HG03460 (cell line): ENCODE measurements around the gene WDR38.
"Not testable (repeated sequence)": the region's sequence is repeated elsewhere in the genome, so short reads cannot be mapped to it uniquely, and the experiment has no call there.

Source experiments
- ATAC-seq: cut with Tn5 transposase; IDR thresholded peaks from one replicate; pipeline ENCODE4 v1.9.1; 2021; ENCODE audit not compliant: unreplicated experiment

WDR38 gene

DNA sequence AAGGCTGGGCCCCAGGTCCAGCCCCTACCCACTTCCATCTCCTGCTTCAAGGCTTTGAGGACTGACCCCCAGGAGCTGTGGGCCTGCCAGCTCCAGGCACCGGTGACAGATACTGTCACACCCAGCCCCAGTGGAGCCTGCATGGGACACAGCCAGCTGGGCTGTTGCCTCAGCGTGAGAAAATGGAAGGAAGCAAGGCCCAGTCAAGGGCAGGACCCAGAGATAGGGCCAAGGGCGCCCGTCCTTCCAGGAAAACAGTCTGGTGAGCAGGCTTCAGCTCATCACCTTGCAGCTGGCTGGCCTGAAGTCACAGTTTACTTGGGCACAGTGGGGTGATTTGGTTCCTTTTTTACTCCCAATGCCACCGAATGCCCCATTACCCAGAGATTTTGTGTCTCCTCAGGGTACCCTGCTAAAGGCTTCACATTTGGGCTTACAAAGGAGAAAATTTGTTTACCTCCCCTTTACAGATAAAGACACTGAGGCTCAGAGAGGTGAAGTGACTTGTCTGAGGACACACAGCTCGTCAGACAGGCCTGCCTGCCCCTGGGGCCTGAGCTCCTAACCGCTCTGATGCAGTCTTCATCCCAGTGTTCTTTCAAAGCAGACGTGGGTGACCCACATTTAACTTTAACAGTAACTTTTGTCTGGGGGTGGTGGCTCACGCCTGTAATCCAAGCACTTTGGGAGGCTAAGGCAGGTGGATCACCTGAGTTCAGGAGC lies 21.5 kb upstream of the WDR38 start:
- ATAC-seq, result no peak

DNA sequence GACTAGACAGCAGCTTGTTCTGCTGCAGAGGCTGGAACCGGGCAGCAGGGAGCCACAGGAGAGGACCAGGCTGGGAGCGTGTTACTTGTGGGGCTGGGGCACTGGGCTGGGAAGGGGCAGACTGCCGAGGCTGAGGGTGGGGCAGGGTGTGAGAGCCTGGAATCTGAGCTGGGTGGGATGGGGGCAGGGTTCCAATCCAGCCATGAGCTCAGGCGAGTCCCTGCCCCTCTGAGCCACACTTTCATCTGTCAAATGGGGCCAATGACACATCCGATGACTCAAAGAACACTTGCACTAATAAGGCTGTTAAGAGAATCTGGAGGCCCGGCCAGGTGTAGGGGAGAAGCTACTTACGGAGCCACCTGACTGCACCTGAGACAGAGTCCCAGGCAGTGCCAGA lies 18.7 kb upstream of the WDR38 start:
- ATAC-seq, result no peak

DNA sequence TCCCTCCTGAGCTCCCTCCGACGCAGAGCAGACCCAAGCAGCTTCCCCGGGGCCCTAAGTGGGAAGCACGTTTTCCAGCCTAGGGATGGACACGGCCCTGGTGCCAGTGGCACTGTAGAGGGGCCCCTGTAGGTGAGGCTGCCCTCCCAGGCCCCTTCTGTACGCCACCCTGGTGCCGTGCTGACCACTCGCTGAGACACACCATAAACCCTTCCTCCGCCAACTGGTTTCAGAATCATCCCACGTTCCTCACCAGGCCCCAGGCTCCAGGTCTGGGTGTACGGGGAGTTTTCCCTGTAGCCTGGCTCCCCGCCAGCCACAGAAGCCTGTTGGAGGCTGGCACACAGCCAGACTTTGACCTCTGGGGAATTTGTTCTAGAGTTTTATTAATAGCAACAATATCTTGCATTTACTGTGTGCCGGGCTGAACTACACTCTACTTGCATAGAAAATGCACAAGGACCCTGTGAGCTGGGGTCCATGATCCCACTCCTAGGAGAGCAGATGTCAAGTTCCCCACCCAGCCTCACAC lies 18.2 kb upstream of the WDR38 start:
- ATAC-seq, result no peak

DNA sequence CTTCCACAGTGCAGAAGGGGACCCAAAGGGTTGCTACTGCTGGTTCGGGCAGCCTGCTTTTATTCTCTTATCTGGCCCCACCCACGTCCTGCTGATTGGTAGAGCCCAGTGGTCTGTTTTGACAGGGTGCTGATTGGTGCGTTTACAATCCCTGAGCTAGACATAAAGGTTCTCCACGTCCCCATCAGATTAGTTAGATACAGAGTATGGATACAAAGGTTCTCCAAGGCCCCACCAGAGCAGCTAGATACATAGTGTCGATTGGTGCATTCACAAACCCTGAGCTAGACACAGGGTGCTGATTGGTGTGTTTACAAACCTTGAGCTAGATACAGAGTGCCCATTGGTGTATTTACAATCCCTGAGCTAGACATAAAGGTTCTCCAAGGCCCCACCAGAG lies 15.1 kb upstream of the WDR38 start:
- not testable (repeated sequence) for ATAC-seq

DNA sequence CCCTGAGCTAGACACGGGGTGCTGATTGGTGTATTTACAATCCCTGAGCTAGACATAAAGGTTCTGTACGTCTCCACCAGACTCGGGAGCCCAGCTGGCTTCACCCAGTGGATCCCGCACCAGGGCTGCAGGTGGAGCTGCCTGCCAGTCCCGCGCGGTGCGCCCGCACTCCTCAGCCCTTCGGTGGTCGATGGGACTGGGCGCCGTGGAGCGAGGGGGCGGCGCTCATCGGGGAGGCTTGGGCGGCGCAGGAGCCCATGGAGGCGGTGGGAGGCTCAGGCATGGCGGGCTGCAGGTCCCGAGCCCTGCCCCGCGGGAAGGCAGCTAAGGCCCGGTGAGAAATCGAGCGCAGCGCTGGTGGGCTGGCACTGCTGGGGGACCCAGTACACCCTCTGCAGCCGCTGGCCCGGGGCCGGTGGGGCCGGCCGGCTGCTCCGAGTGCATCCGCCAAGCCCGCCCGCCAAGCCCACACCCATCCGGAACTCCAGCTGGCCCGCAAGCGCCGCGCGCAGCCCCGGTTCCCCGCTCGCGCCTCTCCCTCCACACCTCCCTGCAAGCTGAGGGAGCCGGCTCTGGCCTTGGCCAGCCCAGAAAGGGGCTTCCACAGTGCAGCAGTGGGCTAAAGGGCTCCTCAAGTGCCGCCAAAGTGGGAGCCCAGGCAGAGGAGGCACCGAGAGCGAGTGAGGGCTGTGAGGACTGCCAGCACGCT lies 14.5 kb upstream of the WDR38 start:
- not testable (repeated sequence) for ATAC-seq

DNA sequence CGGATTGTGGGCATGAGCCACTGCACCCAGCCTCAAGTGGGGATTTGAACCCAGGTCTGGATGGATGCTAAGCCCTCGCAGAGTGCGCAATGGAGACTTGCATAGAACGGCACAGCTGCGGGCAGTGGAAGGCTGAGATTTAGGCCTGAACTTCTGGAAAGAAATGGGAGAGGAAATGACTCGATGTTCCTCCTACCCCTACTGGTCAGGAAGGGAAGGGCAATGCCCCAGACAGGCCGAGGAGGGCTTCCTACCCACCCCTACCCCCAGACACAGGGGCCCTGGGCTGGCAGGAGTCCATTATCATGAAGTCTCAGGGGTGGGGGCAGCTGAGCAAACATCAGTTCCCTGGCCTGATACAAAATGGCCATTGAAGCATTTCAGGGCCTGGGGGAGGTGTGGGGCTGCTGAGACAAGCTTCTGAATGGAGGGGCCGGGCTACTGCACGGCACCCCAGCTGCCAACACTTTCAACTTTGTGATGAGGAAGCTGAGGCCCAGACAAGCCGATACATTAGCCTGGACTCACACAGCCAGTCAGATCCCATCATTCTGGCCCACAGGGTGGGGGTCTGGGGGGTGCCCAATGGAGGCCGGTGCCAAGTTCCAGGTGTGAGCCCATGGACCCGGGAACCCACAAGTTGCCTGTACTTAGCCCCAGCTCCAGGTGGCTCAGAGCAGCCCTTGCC lies 13.5 kb upstream of the WDR38 start:
- no peak for ATAC-seq

DNA sequence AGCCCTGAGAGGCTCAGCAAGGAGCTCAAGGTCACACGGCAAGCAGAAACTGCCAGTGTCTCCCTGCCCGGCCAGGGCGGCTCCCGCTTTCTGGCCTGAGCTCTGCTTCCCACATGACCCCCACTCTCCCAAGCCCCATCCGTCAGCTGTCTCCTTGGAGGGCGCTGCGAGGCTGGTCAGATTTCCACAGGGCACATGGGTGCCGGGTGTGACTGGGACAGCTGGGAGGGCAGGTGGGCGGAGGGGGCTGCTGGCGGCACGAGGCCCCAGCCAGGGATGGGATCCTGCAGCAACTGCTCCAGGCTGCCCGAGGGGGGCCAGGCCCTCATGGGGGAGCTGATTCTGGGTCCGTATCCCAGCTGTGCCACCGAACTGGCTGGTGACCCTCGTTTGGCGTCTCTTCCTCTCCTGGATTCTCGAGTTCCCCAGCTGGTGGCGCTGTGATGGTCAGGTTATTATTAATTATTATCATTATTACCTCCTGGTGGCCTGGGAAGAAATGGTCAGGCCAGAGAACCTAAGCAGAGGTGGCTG lies 12.9 kb upstream of the WDR38 start:
- ATAC-seq, result no peak

DNA sequence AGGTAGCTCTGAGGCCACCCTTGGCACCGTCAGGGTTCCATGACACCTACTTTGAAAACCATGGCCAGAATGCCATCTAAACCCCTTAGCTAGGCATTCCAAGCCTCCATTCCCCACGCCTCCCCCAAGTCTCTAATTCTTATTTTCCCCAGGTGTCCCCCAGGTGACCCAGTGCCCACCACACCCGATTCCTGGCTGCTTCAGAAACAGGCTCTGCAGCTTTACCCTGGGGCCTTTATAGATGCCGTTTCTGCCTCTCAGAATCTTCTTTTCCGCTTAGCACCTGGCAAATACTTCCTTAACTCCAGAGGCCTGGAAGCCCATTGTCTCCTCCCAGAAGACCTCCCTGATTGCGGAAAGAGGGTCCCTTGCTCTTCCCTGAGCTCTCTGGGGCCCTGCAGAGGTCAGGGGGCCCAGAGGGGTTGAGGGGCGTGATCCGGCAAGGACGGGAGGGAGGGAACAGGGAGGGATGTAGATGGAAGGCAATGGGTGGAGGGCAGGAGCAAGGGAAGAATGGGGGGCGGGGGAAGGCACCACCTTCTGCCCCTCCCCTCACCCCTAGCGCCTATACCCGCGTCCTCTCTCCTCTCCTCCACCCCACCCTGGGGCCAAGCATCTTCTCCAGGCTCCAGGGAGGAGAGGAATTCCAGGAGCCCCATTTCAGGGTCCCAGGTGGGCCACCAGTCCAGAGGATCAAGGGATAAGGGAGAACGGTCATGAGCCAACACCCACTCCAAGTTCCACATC lies 12.0 kb upstream of the WDR38 start:
- ATAC-seq, result no peak

DNA sequence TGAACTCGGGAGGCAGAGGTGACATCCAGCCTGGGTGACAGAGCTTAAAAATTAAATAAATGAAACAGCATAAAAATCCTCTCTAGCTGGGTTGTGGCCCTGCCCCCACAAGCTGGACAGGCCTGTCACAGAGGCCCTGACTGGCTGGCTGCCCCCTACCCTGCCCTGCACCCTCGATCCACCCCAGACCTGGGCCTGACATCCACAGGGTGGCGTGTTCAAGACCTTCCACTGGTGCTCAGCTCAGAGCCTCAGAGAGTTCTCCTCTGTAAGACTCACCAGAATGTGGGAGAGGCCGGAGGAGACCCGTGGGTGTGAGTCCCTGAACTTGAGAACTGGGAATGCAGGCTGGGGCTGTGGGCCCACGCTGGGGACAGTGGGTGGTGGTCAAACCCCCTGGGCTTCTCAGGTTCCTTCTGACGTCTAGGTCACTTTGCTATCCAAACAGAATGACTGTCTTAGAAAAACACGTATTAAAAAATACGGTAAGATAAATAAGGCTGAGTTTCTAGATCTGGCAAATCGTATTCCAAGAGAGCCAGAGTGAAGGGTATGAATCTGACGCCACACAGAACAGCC lies 9.7 kb upstream of the WDR38 start:
- no peak for ATAC-seq

DNA sequence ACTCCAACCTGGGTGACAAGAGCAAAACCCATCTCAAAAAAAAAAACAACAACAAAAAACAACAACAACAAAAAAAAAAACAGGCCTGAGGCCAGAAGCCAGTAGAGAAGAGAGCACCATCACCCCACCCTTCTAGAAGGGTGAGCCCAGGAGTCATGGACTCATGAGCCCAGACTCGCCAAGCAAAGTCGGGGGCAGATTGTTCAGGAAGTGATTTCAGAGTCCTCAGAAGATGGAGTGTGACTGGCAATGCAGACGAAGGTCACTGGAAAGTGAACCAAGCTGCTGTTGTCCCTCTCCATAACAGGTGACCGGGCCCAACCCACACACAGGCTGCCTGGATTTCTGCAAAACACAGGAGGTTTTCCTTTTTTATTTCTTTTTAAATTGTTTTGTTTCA lies 9.0 kb upstream of the WDR38 start:
- no peak for ATAC-seq

DNA sequence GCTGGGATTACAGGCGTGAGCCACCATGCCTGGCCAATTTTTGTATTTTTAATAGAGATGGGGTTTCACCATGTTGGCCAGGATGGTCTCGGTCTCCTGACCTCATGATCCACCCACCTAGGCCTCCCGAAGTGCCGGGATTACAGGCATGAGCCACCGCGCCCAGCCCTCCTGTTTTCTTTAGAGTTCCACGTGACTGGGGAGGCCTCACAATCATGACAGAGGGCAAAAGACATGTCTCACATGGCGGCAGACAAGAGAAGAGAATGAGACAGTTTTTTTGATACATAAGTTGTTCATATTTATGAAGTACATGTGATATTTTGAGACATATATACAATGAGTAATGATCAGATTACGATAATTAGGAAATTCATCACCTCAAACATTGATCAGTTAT lies 6.8 kb upstream of the WDR38 start:
- ATAC-seq, result not testable (repeated sequence)

DNA sequence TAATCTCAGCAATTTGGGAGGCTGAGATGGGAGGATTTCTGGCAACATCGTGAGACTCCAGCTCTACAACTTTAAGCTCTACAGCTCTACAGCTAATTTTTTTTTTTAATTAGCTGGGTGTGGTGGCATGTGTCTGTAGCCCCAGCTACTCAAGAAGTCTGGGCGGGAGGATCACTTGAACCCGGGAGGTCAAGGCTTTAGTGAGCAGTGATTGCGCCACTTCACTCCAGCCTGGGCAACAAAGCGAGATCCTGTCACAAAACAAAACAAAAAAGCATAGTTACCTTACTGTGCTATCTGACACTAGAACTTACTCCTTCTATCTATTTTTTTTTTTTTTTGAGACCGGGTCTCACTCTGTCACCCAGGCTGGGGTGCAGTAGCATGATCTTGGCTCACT lies 6.3 kb upstream of the WDR38 start:
- no peak for ATAC-seq

DNA sequence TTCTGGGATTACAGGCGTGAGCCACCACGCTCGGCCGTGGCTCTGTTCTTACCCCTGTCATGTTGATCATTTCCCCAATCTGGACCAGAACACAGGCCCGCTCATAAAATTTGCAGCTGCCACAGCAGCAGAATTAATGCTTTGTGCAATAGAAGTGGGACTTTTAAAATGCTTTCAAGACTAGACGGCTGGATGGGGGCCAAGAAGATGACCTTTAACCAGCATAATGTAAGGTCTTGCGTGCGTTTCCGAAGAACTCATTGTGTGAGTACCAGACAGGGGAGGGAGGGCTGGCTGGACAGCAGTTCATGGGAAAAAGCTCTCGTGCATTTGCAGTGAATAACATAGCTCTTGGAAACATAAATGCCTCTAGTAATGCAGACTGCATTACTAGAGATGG lies 3.5 kb upstream of the WDR38 start:
- no peak for ATAC-seq

DNA sequence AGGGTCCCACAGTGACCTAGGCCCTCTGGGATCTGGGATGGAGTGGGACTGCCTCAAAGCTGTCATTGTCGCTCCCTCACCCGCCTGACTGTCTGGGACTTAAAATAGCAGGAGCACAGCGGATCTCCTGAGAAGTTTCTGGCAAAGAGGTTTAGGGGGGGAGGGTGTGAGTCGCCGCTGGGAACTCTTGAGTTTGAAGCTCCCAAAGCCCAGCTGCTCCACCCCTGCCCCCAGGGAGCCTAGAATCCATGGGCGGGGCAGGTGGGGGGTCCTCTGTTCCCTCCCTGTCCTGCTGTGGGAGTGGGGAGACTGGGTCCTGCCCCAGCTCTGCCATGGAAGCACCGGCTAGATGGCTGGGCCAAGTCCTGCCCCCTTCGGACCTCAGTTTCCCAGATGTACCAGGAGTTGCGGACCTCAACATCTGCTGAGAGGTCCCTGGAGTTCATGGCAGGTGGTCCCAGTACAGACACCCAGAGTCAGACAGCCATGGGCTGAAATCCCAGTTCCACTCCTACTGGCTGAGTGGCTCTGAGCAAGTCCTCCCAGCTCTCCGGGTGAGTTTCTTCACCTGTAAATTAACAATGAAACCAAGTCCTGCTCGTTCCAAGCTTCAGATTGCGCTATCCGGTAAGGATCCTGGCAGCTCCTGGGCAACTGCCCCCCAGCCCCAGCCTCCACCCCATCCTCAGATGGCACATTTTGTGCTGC lies 985 bp upstream of the WDR38 start:
- ATAC-seq, result no peak

DNA sequence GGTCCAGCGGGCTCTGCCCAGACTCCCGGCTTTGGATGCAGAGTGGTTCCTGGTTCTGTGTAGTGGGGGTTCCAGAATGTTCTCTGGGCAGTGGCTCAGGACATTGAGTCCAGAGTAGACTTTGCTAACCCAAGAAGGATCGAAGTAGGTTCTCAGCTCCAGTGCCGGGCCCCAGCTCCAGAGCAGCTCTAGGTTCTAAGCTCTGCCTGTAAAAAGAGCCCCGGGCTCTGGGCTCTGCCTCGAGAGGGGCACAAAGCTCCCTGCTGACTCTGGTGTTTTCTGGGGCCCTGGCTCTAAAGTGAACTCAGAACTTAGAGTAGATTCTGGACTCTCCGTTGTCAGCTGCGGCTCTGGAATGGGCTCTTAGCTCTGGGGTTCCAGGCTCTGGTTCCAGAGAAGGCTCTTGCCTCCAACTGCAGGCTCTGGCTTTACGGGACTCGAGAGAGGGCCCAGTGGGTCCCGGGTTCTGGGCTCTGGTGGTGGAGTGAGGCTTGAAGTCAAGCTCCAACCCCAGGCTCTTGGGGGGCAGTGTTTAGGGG lies 414 bp downstream of the WDR38 start:
- no peak for ATAC-seq

DNA sequence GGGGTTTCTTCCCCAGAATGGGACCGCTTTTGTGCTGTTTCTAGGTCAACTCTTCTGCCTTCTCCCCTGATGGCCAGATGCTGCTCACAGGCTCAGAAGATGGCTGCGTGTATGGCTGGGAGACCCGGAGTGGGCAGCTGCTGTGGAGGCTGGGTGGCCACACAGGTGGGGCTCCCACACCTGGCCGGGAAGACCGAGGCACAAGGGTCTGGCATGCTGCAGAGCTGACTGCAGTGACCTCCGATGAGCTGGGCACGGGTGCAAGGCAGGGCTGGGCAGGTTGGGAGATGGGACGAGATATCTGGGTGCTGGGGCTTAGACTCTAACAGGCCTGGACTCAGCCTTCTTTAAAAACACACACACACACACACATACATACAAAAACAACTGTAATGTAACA lies 901 bp downstream of the WDR38 start:
- ATAC-seq, result no peak

DNA sequence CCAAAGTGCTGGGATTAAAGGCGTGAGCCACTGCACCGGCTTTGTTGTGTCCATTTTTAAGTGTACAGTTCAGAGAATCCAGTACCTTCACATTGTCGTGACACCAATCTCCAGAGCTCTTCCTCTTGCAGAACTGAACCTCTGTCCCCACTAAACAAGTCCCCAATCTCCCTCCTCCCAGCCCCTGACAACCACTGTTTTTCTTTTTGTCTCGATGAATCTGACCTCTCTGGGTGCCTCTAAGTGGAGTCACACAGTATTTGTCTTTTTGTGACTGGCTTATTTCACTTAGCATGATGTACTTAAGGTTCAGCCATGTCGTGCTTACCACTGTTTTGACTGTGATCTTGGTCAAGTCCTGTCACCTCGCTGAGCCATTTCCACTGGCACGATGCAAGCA lies 1.6 kb downstream of the WDR38 start:
- no peak for ATAC-seq

DNA sequence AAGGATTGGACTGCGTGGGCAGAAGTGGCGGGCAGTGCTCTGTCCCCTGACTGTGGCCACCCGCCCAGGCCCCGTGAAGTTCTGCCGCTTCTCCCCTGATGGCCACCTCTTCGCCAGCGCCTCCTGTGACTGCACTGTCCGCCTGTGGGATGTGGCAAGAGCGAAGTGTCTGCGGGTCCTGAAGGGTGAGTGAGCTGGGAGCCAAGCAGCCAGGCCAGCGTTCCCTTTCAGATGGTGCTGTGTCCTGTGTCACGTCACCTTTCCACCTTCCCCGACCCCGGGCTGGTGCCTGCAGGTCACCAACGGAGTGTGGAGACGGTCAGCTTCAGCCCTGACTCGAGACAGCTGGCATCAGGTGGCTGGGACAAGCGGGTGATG lies 2.3 kb downstream of the WDR38 start:
- no peak for ATAC-seq

DNA sequence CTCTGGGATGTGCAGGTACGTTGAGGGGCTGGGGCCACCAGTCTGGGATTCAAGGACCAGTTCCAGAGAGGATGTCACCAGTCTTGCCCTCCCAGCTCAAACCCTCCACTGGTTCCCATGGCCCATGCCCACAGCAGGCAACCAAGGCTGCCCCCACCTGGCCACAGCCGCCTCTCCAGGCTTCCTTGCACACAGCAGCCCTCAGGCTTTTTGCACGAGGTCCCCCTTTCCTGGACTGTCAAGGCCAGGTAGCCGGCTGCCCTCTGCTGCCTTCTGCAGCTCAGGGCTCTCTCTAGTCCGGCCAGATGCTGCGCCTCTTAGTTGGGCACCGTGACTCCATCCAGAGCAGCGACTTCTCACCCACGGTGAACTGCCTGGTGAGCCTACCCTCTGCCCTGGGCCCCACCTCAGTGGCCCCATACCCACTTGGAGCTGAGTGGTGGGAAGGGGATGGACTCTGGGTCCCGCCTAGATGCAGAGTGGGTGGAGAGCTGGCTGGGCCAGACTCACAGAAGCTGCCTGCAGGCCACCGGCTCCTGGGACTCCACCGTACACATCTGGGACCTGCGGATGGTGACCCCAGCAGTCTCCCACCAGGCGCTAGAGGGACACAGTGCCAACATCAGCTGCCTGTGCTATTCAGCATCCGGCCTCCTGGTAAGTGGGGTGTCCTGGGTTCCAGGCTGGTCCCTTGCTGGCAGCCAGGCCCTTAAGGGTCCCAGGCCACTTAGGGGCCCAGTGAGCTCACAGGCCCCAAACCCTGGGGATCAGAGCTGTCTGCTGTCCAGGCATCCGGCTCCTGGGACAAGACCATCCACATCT lies 2.9 kb downstream of the WDR38 start:
- no peak for ATAC-seq
